Posterior vena cava (tissue), 2 donors: ENCODE results near the gene PROZ. TPM values are rescaled to one million over a fixed set of nuclear protein-coding genes. Genes with fewer than 3 reads are reported as not detected.

Experiments
- DNase-seq: peaks from one replicate; pipeline ENCODE4 v3.0.0-alpha.2; 2020; ENCODE audit warnings: low spot score
- intact Hi-C, 2 donors: fragments of 100-400 bp; cut with DNase I; formaldehyde crosslinking; loops; one replicate each; pipeline versions ENCODE4 v1.14.1 to v1.14.2; 2022 to 2023
- total RNA-seq, 2 donors: library from RNA; stranded (reverse); fragmentation: NEBNext Ultra II Directional; extraction: Animal tissue kit (Norgen Biotek cat#: 25700); gene quantifications; one replicate each; pipeline ENCODE4 v1.2.1, GENCODE V29; 2021
- donor health status: DM: yes; HTN: yes; CAD: no.
- donor health status: DM: yes; HTN: yes; CAD: no.

Gene PROZ
- total RNA-seq, 2 donors from 2014 or later: not detected

DNA sequence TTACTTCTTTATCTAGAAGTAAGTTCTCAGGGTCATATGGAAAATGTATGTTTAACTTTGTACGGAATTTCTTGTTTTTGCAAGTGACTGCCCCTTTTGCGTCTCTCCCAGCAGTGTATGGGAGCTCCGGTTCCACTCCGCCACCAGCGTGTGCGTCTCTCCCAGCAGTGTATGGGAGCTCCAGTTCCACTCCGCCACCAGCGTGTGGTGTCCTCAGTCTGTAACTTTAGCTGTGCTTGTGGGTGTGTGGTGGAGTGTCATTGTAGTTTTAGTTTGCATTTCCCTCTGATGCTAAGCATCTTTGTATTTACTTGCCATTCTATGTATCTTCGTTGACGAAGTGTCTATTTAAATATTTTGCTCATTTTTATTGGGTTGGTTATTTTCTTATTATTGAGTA is 53.3 kb downstream of the PROZ start:
- DNase-seq: no peak
- intact Hi-C loops: no loop called here

DNA sequence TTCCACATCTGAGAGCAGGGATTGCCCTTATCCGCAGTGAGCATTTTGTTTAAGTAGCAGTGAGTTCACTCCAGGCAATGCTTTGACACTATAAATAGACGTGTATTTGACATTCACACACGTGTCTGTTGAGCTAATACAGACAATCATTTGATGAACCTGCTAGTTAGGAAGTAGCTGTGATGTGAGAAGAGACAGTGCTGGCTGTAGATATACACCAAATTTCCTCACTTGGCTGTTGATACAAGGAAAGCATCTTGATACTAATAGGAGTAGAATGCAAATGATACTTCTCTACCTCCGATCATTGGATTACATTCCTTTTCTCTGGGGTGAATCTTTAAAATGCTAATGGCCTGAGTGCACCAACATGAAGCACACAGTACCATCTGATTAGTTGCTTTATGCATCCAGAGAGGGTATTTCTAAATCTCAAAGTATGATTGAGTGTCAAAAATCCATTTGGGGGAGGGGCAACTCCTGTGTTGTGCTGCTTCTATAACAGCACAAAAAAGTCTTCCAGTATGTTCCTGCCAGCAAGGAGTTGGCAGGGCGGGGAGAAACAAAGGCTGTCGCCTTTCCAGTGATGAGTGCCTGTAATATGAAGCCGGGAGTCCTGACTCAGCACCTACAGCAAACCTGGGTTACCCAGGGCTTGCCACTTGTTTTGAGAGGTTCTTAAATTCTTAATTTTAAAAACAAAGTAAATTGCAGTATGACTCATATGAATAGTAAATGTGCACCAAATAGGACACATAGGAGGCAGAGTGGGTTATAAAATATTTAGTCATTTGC is 58.0 kb downstream of the PROZ start:
- no peak for DNase-seq
- intact Hi-C loops: no loop called here

DNA sequence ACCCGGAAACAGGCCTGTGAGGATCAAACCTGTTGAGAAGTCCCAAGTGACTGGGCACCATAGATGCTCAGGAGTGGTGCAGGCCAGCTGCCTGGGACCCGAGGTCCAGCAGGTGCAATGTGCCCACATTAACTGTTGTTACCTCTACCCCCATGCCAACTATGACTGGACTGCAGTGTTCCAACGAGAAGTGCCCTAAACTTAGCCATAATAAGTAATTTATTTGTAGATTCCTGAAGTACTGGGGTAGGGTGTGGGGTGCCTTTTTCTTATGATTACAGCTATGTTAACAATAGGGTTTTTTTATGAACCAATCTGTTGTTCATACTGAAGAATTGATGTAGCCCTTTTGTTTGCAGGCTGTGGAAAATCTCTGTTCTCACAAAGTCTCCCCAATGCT is 60.1 kb downstream of the PROZ start:
- no peak for DNase-seq
- intact Hi-C loops: no loop called here

DNA sequence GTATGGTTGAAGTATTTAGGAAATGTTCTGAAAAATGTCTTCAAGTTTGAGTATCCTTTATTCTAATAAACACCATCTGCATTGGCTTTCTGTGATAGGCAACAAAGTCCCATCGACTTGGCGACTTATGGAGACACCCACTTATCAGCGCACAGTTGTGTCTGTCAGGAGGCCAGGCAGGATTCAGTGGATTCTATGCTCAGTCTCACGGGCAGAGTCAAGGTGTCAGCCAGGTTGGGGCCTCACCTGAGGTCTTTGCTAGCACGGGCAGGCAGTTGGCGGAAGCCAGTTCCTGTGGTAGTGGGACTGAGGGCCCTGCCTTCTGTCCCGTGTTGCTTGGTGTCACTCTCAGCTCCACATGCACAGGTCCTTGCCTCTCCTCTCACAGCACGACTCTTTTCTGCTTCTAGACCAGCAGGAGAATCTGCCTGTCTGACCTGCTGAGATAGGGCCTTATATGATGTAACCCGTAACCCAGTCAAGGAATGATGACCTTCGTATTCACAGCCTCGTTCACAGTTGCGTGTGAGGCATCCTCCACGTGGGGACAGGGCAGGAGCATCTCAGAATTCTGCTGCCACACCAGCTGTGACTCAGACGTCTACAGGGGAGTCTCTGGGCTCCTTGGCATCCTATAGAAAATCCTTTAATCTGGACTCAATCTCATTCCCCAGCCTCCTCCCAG is 61.0 kb downstream of the PROZ start:
- no peak for DNase-seq
- intact Hi-C loops: no loop called here

DNA sequence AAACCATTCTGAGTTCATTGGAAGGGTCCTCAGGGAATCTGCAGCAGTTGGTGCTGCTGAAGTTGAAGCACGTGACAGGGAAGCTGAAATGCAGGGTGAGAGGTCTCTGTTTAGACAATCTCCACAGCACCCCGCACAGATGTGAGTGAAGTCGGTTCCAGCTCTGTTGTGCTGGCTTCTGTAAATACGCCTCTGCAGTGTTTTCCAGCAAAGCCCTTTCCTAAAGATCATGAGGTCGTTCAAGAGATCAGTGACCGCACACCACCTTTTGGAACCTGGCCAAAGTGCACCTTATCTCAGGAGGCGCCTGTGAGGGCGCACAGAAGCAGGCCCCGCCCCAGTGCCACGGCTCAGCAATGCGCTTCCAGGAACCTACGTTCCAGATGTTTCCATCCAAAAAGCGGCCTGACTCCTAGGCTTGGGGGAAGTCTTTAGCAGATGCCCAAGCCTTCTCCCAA is 61.7 kb downstream of the PROZ start:
- no peak for DNase-seq
- intact Hi-C loops: no loop called here

DNA sequence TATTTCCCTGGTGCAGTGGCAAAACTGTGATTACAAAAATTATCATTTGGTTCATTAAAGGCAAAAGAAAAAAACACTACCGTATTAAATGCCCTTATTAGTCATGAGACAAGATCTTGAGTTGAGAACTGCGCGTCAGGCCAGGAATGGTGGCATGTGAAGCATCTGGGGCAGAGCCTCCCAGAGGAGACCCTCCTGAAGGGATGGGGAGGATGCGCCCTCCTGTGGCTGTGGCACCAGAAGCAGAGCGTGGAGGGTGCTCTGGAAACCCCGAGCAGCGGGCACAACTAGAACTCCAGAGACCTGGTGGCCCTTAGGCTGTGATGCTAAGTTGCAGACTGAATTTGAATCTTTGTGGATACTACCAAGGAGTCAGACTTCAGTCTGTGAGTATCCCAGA is 62.4 kb downstream of the PROZ start:
- no peak for DNase-seq
- intact Hi-C loops: no loop called here

Other genes with a start within 250 kb of the PROZ start
- gene MCF2L, start 189.4 kb upstream of the PROZ start, total RNA-seq: 10 to 100 TPM; 28.6 to 33.1 TPM
- gene F7, start 52.9 kb upstream of the PROZ start, total RNA-seq: under 1 TPM in 1 of 2 donors, not detected in 1; 0.10 TPM
- gene F10, start 35.8 kb upstream of the PROZ start, total RNA-seq: 10 to 100 TPM; 19.8 to 48.4 TPM
- 10 to 100 TPM; 31.4 to 32.2 TPM for gene PCID2, start 50.0 kb downstream of the PROZ start, total RNA-seq
- gene CUL4A, start 51.0 kb downstream of the PROZ start, total RNA-seq: 10 to 100 TPM; 57.5 to 58.5 TPM
- gene LAMP1, start 138.6 kb downstream of the PROZ start, total RNA-seq: 100 to 1,000 TPM; 146 to 197 TPM
- gene GRTP1, start 205.5 kb downstream of the PROZ start, total RNA-seq: 1 to 10 TPM; 3.8 to 4.9 TPM